ENCODE results near the gene IL17REL. TPM values are rescaled to one million over a fixed set of nuclear protein-coding genes. Genes with fewer than 3 reads are reported as not detected.

Gene IL17REL
- total RNA-seq, 4 donors from 2014 or later = not detected

- DNase-seq (ENCODE audit: low spot score in 2 of 2) = no peak
- intact Hi-C loops (cut with DNase I; ENCODE audit: low total_unique reads) = no loop called here
- no peak for TF ChIP-seq POLR2A (IDR thresholded peaks at IDR 0.05)
- TF ChIP-seq CTCF (IDR thresholded peaks at IDR 0.05) = no peak
- H3K4me3 ChIP-seq (ENCODE audit: low read depth, poor library complexity, severe bottlenecking) = no peak overlapping the region
- WGBS, 2 donors = 11 to 19% methylated on average over 27 to 31 of the region's 31 CpGs
These were observed 46.6 kb upstream of the IL17REL start for GRCh38 chr22:50058906-50059880.

- intact Hi-C loops (cut with DNase I; ENCODE audit: low total_unique reads) = no loop called here
- WGBS, 2 donors = 13 to 20% methylated on average over 20 to 82 of the region's 102 CpGs
- no peak within 1 kb of the TSS for H3K4me3 ChIP-seq (ENCODE audit: low read depth, poor library complexity, severe bottlenecking)
- no peak for TF ChIP-seq POLR2A (IDR thresholded peaks at IDR 0.05)
- no peak for TF ChIP-seq CTCF (IDR thresholded peaks at IDR 0.05)
- DNase-seq (ENCODE audit: low spot score in 2 of 2) = no peak
These were observed 45.7 kb upstream of the IL17REL start, which contains the start of gene TTLL8 for GRCh38 chr22:50058061-50058905. TSS of gene TTLL8 (minus strand) at chr22:50058298.

- no peak for TF ChIP-seq CTCF (IDR thresholded peaks at IDR 0.05)
- 79 to 83% methylated on average over 11 to 14 of the region's 14 CpGs for WGBS, 2 donors
- H3K4me3 ChIP-seq (ENCODE audit: low read depth, poor library complexity, severe bottlenecking) = no peak overlapping the region
- intact Hi-C loops (cut with DNase I; ENCODE audit: low total_unique reads) = no loop called here
- DNase-seq (ENCODE audit: low spot score in 2 of 2) = no peak
These were observed 44.9 kb upstream of the IL17REL start for GRCh38 chr22:50057278-50058060.

- H3K4me3 ChIP-seq (ENCODE audit: low read depth, poor library complexity, severe bottlenecking) = no peak overlapping the region
- DNase-seq (ENCODE audit: low spot score in 2 of 2) = no peak
- WGBS, 2 donors = 75 to 76% methylated on average over 34 of the region's 34 CpGs
- intact Hi-C loops (cut with DNase I; ENCODE audit: low total_unique reads) = no loop called here
- TF ChIP-seq CTCF (IDR thresholded peaks at IDR 0.05) = no peak
- TF ChIP-seq POLR2A (IDR thresholded peaks at IDR 0.05) = no peak
These were observed 43.8 kb upstream of the IL17REL start for GRCh38 chr22:50056214-50056972.

GRCh38 chr22:50053861-50054260 is 41.3 kb upstream of the IL17REL start:
- TF ChIP-seq POLR2A (IDR thresholded peaks at IDR 0.05) (no peak), CTCF (IDR thresholded peaks at IDR 0.05) (no peak)
- WGBS, 2 donors = 84 to 93% methylated on average over 18 of the region's 18 CpGs
- H3K4me3 ChIP-seq (ENCODE audit: low read depth, poor library complexity, severe bottlenecking) = no peak overlapping the region
- intact Hi-C loops (cut with DNase I; ENCODE audit: low total_unique reads) = no loop called here
- no peak for DNase-seq (ENCODE audit: low spot score in 2 of 2)

All from lower leg skin (tissue), 4 donors.